Loucy (cell line): ENCODE data around the gene DNM3.

Experiments used
- H2AFZ ChIP-seq: fragments of 200-600 bp; sonication (generic); 2 replicates; pipeline ENCODE4 v1.6.0; 2016; ENCODE audit warnings: antibody characterized with exemption, mild to moderate bottlenecking, low read length, moderate library complexity
- H3F3A ChIP-seq: fragments of 200-600 bp; 2 replicates; pipeline ENCODE4 v1.6.0; 2016; ENCODE audit warnings: antibody characterized with exemption, low read depth, mild to moderate bottlenecking
- H3K27me3 ChIP-seq: fragments of 200-600 bp; sonication (generic); 2 replicates; pipeline ENCODE4 v1.6.1; 2014; ENCODE audit warnings: low read length, mild to moderate bottlenecking; ENCODE audit not compliant: insufficient read depth, poor library complexity, severe bottlenecking
- H3K36me3 ChIP-seq: fragments of 200-600 bp; sonication (generic); 2 replicates; pipeline ENCODE4 v1.6.1; 2016; ENCODE audit warnings: low read length; ENCODE audit not compliant: insufficient read depth
- H3K4me1 ChIP-seq: fragments of 200-600 bp; sonication (generic); 2 replicates; pipeline ENCODE4 v1.5.1; 2014; ENCODE audit warnings: low read length, mild to moderate bottlenecking; ENCODE audit not compliant: insufficient read depth, poor library complexity, severe bottlenecking
- H3K4me2 ChIP-seq: fragments of 200-600 bp; sonication (generic); 2 replicates; pipeline ENCODE4 v1.6.0; 2014; ENCODE audit warnings: antibody characterized with exemption, low read length, low read depth, mild to moderate bottlenecking; ENCODE audit not compliant: poor library complexity, severe bottlenecking
- H3K4me3 ChIP-seq: fragments of 200-600 bp; sonication (generic); 2 replicates; pipeline ENCODE4 v1.5.1; 2014; ENCODE audit warnings: low read length, mild to moderate bottlenecking, mixed read lengths; ENCODE audit not compliant: poor library complexity, severe bottlenecking
- H3K79me2 ChIP-seq: fragments of 200-600 bp; sonication (generic); 2 replicates; pipeline ENCODE4 v1.6.1; 2014; ENCODE audit warnings: low read length; ENCODE audit not compliant: insufficient read depth
- H3K9ac ChIP-seq: fragments of 200-600 bp; sonication (generic); 2 replicates; pipeline ENCODE4 v1.6.0; 2014; ENCODE audit warnings: mild to moderate bottlenecking, low read depth, low read length, moderate library complexity; ENCODE audit not compliant: poor library complexity, severe bottlenecking
- H3K9me2 ChIP-seq: fragments of 200-600 bp; sonication (generic); replicated peaks from 2 replicates; pipeline ENCODE4 v1.6.1; 2016; ENCODE audit warnings: low read depth, low read length, mixed read lengths
- H3K9me3 ChIP-seq: fragments of 200-600 bp; sonication (generic); 2 replicates; pipeline ENCODE4 v1.6.1; 2014; ENCODE audit warnings: mild to moderate bottlenecking, antibody characterized with exemption, low read length, low read depth; ENCODE audit not compliant: insufficient read depth
- H4K20me1 ChIP-seq: fragments of 200-600 bp; sonication (generic); 2 replicates; pipeline ENCODE4 v1.6.0; 2014; ENCODE audit warnings: antibody characterized with exemption, low read length, mild to moderate bottlenecking; ENCODE audit not compliant: insufficient read depth, poor library complexity, severe bottlenecking
- EZH2phosphoT487 ChIP-seq: fragments of 200-600 bp; IDR thresholded peaks from 2 replicates; pipeline ENCODE4 v1.6.1; 2018; ENCODE audit warnings: antibody characterized with exemption, mild to moderate bottlenecking, moderate library complexity, borderline replicate concordance
- TF ChIP-seq, protein P1 (sequence below): fragments of 200-600 bp; sonication (generic); conservative IDR thresholded peaks from 2 replicates; pipeline ENCODE4 v1.5.1; 2014; ENCODE audit warnings: mild to moderate bottlenecking, antibody characterized with exemption, low read length

The DNM3 gene

DNA sequence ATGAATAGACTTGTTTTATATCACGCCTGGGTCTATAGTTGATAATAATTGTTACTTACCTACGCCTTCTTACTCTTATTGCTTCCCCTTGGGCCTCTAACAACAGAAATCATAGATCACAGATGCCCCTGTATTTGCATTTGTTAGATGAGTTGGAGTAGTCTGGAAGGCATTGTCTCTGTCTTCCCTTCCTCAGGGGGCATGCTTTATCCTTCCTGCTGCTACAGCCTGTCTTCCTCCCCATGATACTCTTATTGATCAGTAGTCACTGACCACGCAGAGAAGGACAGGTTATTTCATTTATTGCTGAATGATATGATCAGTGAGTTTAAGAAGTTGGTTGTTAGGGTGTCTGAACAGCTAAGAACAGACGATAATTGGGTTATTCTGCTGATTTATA, 98.4 kb downstream of the DNM3 start:
- H3K36me3 ChIP-seq, result no peaks in the 10 kb centered on the region
- no peaks in the 10 kb centered on the region for H4K20me1 ChIP-seq
- H3K79me2 ChIP-seq, result no peaks in the 10 kb centered on the region
- no peaks in the 10 kb centered on the region for H3F3A ChIP-seq
- TF ChIP-seq, protein P1, sequence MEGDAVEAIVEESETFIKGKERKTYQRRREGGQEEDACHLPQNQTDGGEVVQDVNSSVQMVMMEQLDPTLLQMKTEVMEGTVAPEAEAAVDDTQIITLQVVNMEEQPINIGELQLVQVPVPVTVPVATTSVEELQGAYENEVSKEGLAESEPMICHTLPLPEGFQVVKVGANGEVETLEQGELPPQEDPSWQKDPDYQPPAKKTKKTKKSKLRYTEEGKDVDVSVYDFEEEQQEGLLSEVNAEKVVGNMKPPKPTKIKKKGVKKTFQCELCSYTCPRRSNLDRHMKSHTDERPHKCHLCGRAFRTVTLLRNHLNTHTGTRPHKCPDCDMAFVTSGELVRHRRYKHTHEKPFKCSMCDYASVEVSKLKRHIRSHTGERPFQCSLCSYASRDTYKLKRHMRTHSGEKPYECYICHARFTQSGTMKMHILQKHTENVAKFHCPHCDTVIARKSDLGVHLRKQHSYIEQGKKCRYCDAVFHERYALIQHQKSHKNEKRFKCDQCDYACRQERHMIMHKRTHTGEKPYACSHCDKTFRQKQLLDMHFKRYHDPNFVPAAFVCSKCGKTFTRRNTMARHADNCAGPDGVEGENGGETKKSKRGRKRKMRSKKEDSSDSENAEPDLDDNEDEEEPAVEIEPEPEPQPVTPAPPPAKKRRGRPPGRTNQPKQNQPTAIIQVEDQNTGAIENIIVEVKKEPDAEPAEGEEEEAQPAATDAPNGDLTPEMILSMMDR, result no peak
- TF ChIP-seq EZH2phosphoT487, result no peak
- H3K9me2 ChIP-seq, result no peaks in the 10 kb centered on the region
- no peak overlapping the region for H3K4me3 ChIP-seq
- H3K9me3 ChIP-seq, result no peaks in the 10 kb centered on the region
- H2AFZ ChIP-seq, result no peak overlapping the region
- H3K4me1 ChIP-seq, result no peaks in the 10 kb centered on the region
- no peak overlapping the region for H3K4me2 ChIP-seq
- no peaks in the 10 kb centered on the region for H3K27me3 ChIP-seq
- H3K9ac ChIP-seq, result no peak overlapping the region

DNA sequence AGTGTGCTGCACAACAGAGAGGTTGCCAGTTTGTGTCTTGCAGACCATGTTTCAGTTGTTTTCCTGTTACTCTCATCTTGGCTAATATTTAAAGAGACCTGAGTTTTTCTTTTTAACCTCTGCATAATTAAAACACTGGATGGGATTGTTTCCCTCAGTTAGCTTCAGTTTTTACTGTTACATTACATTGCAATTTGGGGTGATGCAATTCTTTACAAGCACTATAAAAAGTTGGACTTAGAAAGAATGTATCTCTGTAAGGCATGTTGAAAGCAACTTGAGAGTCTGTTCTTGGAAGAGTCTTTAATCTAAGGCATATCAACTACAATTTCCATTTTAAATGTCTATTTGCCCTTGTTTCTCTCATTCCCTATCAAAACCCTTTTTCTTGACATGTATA, 99.1 kb downstream of the DNM3 start:
- Histone ChIP-seq H3K9me3 (no peaks in the 10 kb centered on the region), H3K4me3 (no peak overlapping the region), H3F3A (no peaks in the 10 kb centered on the region), H4K20me1 (no peaks in the 10 kb centered on the region), H3K4me2 (no peak overlapping the region), H3K36me3 (no peaks in the 10 kb centered on the region), H3K9ac (no peak overlapping the region), H3K4me1 (no peaks in the 10 kb centered on the region), H3K9me2 (no peaks in the 10 kb centered on the region), H2AFZ (no peak overlapping the region), H3K79me2 (no peaks in the 10 kb centered on the region), H3K27me3 (no peaks in the 10 kb centered on the region)
- TF ChIP-seq EZH2phosphoT487, result no peak
- TF ChIP-seq, protein P1, result no peak

DNA sequence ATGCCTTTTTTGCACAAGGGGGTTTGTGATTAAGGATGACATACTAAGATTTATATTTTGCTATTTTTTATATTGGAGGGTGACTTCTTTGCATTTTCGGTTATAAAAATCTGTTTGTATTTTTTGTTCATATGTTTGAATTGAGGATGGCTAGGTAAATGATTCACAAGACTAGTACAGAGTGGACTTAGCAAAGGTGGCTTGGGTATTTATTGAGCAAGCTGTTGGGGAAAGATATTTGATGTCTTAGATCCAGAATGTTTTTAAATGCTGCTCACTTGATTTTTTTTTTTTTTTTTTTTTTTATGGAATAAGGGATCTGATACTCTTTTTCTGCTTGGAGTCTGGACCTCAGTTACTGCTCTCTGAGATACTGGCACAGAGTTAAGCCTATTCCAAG, 100.6 kb downstream of the DNM3 start:
- no peaks in the 10 kb centered on the region for H3K4me1 ChIP-seq
- H2AFZ ChIP-seq, result no peak overlapping the region
- no peak for TF ChIP-seq EZH2phosphoT487
- TF ChIP-seq, protein P1, result no peak
- no peak overlapping the region for H3K9ac ChIP-seq
- no peaks in the 10 kb centered on the region for H4K20me1 ChIP-seq
- no peak overlapping the region for H3K4me2 ChIP-seq
- H3K9me2 ChIP-seq, result no peaks in the 10 kb centered on the region
- no peaks in the 10 kb centered on the region for H3K79me2 ChIP-seq
- H3K27me3 ChIP-seq, result no peaks in the 10 kb centered on the region
- no peaks in the 10 kb centered on the region for H3K9me3 ChIP-seq
- no peak overlapping the region for H3K4me3 ChIP-seq
- H3F3A ChIP-seq, result no peaks in the 10 kb centered on the region
- H3K36me3 ChIP-seq, result no peaks in the 10 kb centered on the region
